DND-41 (cell line): ENCODE data around the gene INPP5B.

Experiments
- ATAC-seq: fragments of 200-7000 bp; cut with Tn5 transposase; 3 replicates; pipeline ENCODE4 v1.9.1; 2021; ENCODE audit warnings: low read depth; ENCODE audit not compliant: insufficient read depth
- DNase-seq: peaks from one replicate; pipeline ENCODE4 v3.0.0-alpha.2; 2020
- H2AFZ ChIP-seq: 2 replicates; pipeline ENCODE4 v1.6.0; 2012; ENCODE audit warnings: low read depth, low read length
- H3K27ac ChIP-seq: 2 replicates; pipeline ENCODE4 v1.5.1; 2012; ENCODE audit warnings: low read length, inconsistent platforms
- H3K27me3 ChIP-seq: fragments of 200-600 bp; sonication (generic); 2 replicates; pipeline ENCODE4 v1.6.0; 2012; ENCODE audit warnings: low read length, mild to moderate bottlenecking, inconsistent platforms; ENCODE audit not compliant: insufficient read depth, poor library complexity
- H3K36me3 ChIP-seq: 2 replicates; pipeline ENCODE4 v1.5.1; 2012; ENCODE audit warnings: low read length, inconsistent platforms; ENCODE audit not compliant: insufficient read depth
- H3K4me1 ChIP-seq: 2 replicates; pipeline ENCODE4 v1.5.1; 2012; ENCODE audit warnings: mild to moderate bottlenecking, low read length; ENCODE audit not compliant: insufficient read depth
- H3K4me2 ChIP-seq: 2 replicates; pipeline ENCODE4 v1.6.0; 2012; ENCODE audit warnings: mild to moderate bottlenecking, moderate library complexity, low read length, inconsistent platforms; ENCODE audit not compliant: insufficient read depth
- H3K4me3 ChIP-seq, 2 experiments: fragments of 200-600 bp in 1 of 2; shearing (Covaris generic) in 1 of 2; 2 replicates each; pipeline ENCODE4 v1.5.1; 2012 to 2016; ENCODE audit warnings: inconsistent platforms in 2 of 2, low read length in 2 of 2, mild to moderate bottlenecking in 2 of 2, low read depth in 1 of 2, moderate library complexity in 1 of 2
- H3K79me2 ChIP-seq: 2 replicates; pipeline ENCODE4 v1.6.0; 2012; ENCODE audit warnings: low read length, inconsistent platforms; ENCODE audit not compliant: insufficient read depth
- H3K9ac ChIP-seq: 2 replicates; pipeline ENCODE4 v1.6.0; 2012; ENCODE audit warnings: low read depth, mild to moderate bottlenecking, inconsistent platforms, low read length, moderate library complexity
- H3K9me3 ChIP-seq: 2 replicates; pipeline ENCODE4 v1.5.1; 2012; ENCODE audit warnings: low read length, moderate library complexity, mild to moderate bottlenecking, inconsistent platforms; ENCODE audit not compliant: insufficient read depth, severe bottlenecking
- H4K20me1 ChIP-seq: 2 replicates; pipeline ENCODE4 v1.6.0; 2012; ENCODE audit warnings: low read length; ENCODE audit not compliant: insufficient read depth
- EZH2 ChIP-seq: IDR thresholded peaks from 3 replicates; pipeline ENCODE4 v1.6.1; 2012; ENCODE audit warnings: borderline replicate concordance, low read depth, mild to moderate bottlenecking, moderate library complexity, low read length, inconsistent platforms; ENCODE audit not compliant: severe bottlenecking
- TF ChIP-seq, protein P1 (sequence below): IDR thresholded peaks from 2 replicates; pipeline ENCODE4 v1.5.1; 2012; ENCODE audit warnings: borderline replicate concordance, low read length, moderate library complexity, mild to moderate bottlenecking; ENCODE audit not compliant: poor library complexity, severe bottlenecking; ENCODE audit errors: extremely low read depth

The INPP5B gene

DNA sequence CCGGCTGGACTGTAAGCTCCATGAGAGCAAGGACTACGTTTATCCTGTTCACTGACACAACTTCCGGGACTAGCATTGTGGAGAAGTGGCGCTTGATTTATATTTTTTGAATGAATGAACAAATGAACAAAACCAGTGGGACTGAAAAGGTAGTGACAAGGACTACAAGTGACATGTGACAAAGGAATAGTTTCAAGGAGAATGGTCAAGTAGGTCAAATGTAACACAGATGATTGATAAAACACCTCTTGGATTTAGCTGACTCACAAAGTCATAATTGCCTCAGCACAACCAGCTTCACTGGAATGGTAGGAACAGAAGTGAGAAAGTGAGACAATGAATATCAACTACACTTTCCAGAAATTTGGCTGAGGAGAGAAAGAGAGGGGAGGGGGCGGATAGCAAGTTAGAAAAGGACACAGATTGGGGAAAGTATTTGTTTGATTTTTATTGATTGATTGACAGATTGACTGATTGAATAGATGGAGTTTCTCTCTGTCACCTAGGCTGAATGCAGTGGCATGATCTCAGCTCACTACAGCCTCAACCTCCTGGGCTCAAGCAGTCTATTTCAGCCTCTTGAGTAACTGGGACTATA lies 101.7 kb downstream of the INPP5B start:
- no peak overlapping the region for H3K27ac ChIP-seq
- peaks cover 12% of the 10 kb centered on the region for H3K36me3 ChIP-seq
- H4K20me1 ChIP-seq: peaks cover 18% of the 10 kb centered on the region
- no peak overlapping the region for H3K4me3 ChIP-seq
- H3K4me1 ChIP-seq: peaks cover 10% of the 10 kb centered on the region; the same call in 1 of the 2 replicates
- TF ChIP-seq, protein P1, sequence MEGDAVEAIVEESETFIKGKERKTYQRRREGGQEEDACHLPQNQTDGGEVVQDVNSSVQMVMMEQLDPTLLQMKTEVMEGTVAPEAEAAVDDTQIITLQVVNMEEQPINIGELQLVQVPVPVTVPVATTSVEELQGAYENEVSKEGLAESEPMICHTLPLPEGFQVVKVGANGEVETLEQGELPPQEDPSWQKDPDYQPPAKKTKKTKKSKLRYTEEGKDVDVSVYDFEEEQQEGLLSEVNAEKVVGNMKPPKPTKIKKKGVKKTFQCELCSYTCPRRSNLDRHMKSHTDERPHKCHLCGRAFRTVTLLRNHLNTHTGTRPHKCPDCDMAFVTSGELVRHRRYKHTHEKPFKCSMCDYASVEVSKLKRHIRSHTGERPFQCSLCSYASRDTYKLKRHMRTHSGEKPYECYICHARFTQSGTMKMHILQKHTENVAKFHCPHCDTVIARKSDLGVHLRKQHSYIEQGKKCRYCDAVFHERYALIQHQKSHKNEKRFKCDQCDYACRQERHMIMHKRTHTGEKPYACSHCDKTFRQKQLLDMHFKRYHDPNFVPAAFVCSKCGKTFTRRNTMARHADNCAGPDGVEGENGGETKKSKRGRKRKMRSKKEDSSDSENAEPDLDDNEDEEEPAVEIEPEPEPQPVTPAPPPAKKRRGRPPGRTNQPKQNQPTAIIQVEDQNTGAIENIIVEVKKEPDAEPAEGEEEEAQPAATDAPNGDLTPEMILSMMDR: no peak
- TF ChIP-seq EZH2: no peak
- DNase-seq (no peak), ATAC-seq (no peak)
- H3K9me3 ChIP-seq: no peaks in the 10 kb centered on the region
- no peak overlapping the region for H2AFZ ChIP-seq
- peaks cover 74% of the 10 kb centered on the region for H3K79me2 ChIP-seq
- H3K9ac ChIP-seq: no peak overlapping the region
- H3K4me2 ChIP-seq: no peak overlapping the region
- no peaks in the 10 kb centered on the region for H3K27me3 ChIP-seq

DNA sequence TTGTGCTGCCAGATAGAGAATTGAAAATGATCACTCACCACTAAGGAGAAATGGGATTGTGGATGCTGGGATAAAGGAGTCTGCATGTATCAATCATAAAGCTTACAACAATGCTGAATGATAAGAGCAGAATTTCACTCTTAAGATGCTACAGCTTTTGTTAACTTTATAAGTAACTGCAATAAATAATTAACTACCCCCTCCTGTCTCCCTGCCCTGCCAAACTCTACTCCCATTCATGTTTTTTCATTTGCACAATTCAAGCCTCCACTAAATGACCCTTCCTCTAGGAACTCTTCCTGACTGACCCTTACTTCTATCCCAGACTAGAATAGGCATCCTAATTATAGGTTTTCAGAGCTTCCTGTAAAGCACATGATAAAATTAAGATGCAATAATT lies 102.3 kb downstream of the INPP5B start:
- no peaks in the 10 kb centered on the region for H3K9me3 ChIP-seq
- H4K20me1 ChIP-seq: peaks cover 15% of the 10 kb centered on the region
- H3K27me3 ChIP-seq: no peaks in the 10 kb centered on the region
- H2AFZ ChIP-seq: no peak overlapping the region
- no peak for ATAC-seq
- H3K27ac ChIP-seq: no peak overlapping the region
- peaks cover 68% of the 10 kb centered on the region for H3K79me2 ChIP-seq
- H3K4me1 ChIP-seq: peaks cover 10% of the 10 kb centered on the region; the same call in 1 of the 2 replicates
- no peak for DNase-seq
- TF ChIP-seq, protein P1: no peak
- TF ChIP-seq EZH2: no peak
- H3K9ac ChIP-seq: no peak overlapping the region
- H3K4me2 ChIP-seq: no peak overlapping the region
- H3K36me3 ChIP-seq: peaks cover 15% of the 10 kb centered on the region
- H3K4me3 ChIP-seq: no peak overlapping the region

DNA sequence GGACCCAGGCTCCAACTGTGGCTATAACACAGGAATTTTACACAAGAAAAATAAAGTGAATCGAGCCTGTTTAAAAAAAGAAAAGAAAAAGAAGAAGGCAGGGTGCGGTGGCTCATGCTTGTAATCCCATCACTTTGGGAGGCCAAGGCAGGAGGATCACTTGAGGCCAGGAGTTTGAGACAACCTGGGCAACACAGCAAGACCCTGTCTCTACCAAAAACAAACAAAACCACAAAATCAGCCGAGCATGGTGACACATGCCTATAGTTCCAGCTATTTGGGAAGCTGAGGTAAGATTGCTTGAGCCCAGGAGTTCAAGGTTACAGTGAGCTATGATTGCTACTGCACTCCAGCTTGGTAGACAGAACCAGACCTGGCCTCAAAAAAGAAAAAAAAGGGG lies 105.2 kb downstream of the INPP5B start:
- H3K27ac ChIP-seq: no peak overlapping the region
- peaks cover 11% of the 10 kb centered on the region for H4K20me1 ChIP-seq
- peaks cover 43% of the 10 kb centered on the region for H3K79me2 ChIP-seq
- ATAC-seq (no peak), DNase-seq (no peak)
- H2AFZ ChIP-seq: no peak overlapping the region
- no peaks in the 10 kb centered on the region for H3K9me3 ChIP-seq
- no peak for TF ChIP-seq EZH2
- TF ChIP-seq, protein P1: no peak
- H3K36me3 ChIP-seq: peaks cover 42% of the 10 kb centered on the region
- H3K27me3 ChIP-seq: no peaks in the 10 kb centered on the region
- no peak overlapping the region for H3K9ac ChIP-seq
- H3K4me2 ChIP-seq: no peak overlapping the region
- H3K4me3 ChIP-seq: no peak overlapping the region
- H3K4me1 ChIP-seq: peaks cover under 1% of the 10 kb centered on the region; the same call in 1 of the 2 replicates

DNA sequence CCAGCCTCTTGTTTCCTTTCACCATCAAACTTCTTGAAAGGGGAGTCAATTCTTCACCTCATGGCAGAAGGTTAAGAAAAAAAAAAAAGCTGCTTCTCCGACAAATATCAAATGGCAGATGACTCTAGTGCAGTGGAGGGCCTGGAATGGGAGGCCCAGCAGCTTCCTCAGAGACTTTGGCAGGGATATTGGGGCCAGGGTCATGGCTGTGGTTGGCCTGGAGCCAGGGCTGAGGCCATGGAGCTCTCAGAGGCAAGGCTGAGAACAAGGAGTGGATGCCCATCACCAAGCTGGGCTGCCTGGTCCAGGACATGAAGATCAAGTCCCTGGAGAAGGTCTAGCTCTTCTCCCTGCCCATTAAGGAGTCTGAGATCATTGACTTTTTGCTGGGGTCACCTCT lies 106.1 kb downstream of the INPP5B start:
- Histone ChIP-seq H3K27ac (no peak overlapping the region), H3K9me3 (no peaks in the 10 kb centered on the region), H3K4me2 (no peak overlapping the region), H2AFZ (no peak overlapping the region), H4K20me1 (peaks cover 11% of the 10 kb centered on the region), H3K9ac (no peak overlapping the region), H3K4me1 (no peaks in the 10 kb centered on the region), H3K4me3 (no peak overlapping the region), H3K36me3 (peaks cover 49% of the 10 kb centered on the region), H3K79me2 (peaks cover 35% of the 10 kb centered on the region), H3K27me3 (no peaks in the 10 kb centered on the region)
- DNase-seq: no peak
- TF ChIP-seq, protein P1: no peak
- no peak for TF ChIP-seq EZH2
- ATAC-seq: no peak
